ENCODE results near the gene SEMA4D.

Gene SEMA4D

GRCh38 chr9:89525446-89526374 is 27.8 kb upstream of the SEMA4D start:
- TF ChIP-seq EP300 (IDR thresholded peaks at IDR 0.05; ENCODE audit: borderline replicate concordance) (no peak), TCF12 (IDR thresholded peaks at IDR 0.05; ENCODE audit: low read depth) (no peak)

GRCh38 chr9:89524963-89525362 is 27.1 kb upstream of the SEMA4D start:
- no peak for TF ChIP-seq TAF1 (IDR thresholded peaks at IDR 0.05; ENCODE audit: low read depth)
- TF ChIP-seq EP300 (IDR thresholded peaks at IDR 0.05; ENCODE audit: borderline replicate concordance): no peak

- TF ChIP-seq NFIC (IDR thresholded peaks at IDR 0.05) (no peak), RAD21 (IDR thresholded peaks at IDR 0.05; ENCODE audit: low read depth) (no peak), MAX (IDR thresholded peaks at IDR 0.05) (no peak), CREB1 (IDR thresholded peaks at IDR 0.05; ENCODE audit: low read depth) (no peak), TEAD4 (IDR thresholded peaks at IDR 0.05) (no peak), TAF1 (IDR thresholded peaks at IDR 0.05; ENCODE audit: low read depth) (no peak), ZBTB7A (IDR thresholded peaks at IDR 0.05; ENCODE audit: low read depth) (no peak), CEBPB (IDR thresholded peaks at IDR 0.05) (no peak), TCF12 (IDR thresholded peaks at IDR 0.05; ENCODE audit: low read depth) (no peak), EP300 (IDR thresholded peaks at IDR 0.05; ENCODE audit: borderline replicate concordance) (no peak), FOXM1 (IDR thresholded peaks at IDR 0.05; ENCODE audit: borderline replicate concordance, low read depth) (no peak), USF1 (IDR thresholded peaks at IDR 0.05) (no peak)
These were observed 26.0 kb upstream of the SEMA4D start for GRCh38 chr9:89523948-89524347.

GRCh38 chr9:89522959-89523285 is 25.0 kb upstream of the SEMA4D start:
- TF ChIP-seq YY1 (IDR thresholded peaks at IDR 0.05; ENCODE audit: low read depth): no peak
- TF ChIP-seq TCF12 (IDR thresholded peaks at IDR 0.05; ENCODE audit: low read depth): no peak
- TF ChIP-seq CREB1 (IDR thresholded peaks at IDR 0.05; ENCODE audit: low read depth): no peak
- TF ChIP-seq EGR1 (IDR thresholded peaks at IDR 0.05): no peak
- TF ChIP-seq ZBTB7A (IDR thresholded peaks at IDR 0.05; ENCODE audit: low read depth): no peak
- no peak for TF ChIP-seq FOXM1 (IDR thresholded peaks at IDR 0.05; ENCODE audit: borderline replicate concordance, low read depth)
- TF ChIP-seq RAD21 (IDR thresholded peaks at IDR 0.05; ENCODE audit: low read depth): no peak
- no peak for TF ChIP-seq TEAD4 (IDR thresholded peaks at IDR 0.05)

GRCh38 chr9:89522261-89522958 is 24.5 kb upstream of the SEMA4D start:
- no peak for TF ChIP-seq YY1 (IDR thresholded peaks at IDR 0.05; ENCODE audit: low read depth)
- no peak for TF ChIP-seq CEBPB (IDR thresholded peaks at IDR 0.05)
- no peak for TF ChIP-seq TEAD4 (IDR thresholded peaks at IDR 0.05)
- no peak for TF ChIP-seq MAX (IDR thresholded peaks at IDR 0.05)
- TF ChIP-seq NFIC (IDR thresholded peaks at IDR 0.05): no peak
- TF ChIP-seq EP300 (IDR thresholded peaks at IDR 0.05; ENCODE audit: borderline replicate concordance): no peak
- no peak for TF ChIP-seq TCF12 (IDR thresholded peaks at IDR 0.05; ENCODE audit: low read depth)
- no peak for TF ChIP-seq TAF1 (IDR thresholded peaks at IDR 0.05; ENCODE audit: low read depth)
- TF ChIP-seq ZBTB7A (IDR thresholded peaks at IDR 0.05; ENCODE audit: low read depth): no peak
- TF ChIP-seq USF1 (IDR thresholded peaks at IDR 0.05): no peak
- TF ChIP-seq FOXM1 (IDR thresholded peaks at IDR 0.05; ENCODE audit: borderline replicate concordance, low read depth): no peak
- no peak for TF ChIP-seq REST (IDR thresholded peaks at IDR 0.05; ENCODE audit: low read depth)
- TF ChIP-seq CREB1 (IDR thresholded peaks at IDR 0.05; ENCODE audit: low read depth): no peak
- no peak for TF ChIP-seq EGR1 (IDR thresholded peaks at IDR 0.05)
- TF ChIP-seq RAD21 (IDR thresholded peaks at IDR 0.05; ENCODE audit: low read depth): no peak

GRCh38 chr9:89519366-89519805 is 21.5 kb upstream of the SEMA4D start:
- TF ChIP-seq NFIC (IDR thresholded peaks at IDR 0.05) (peak; percentile 72), EGR1 (IDR thresholded peaks at IDR 0.05) (no peak), MAX (IDR thresholded peaks at IDR 0.05) (no peak), CREB1 (IDR thresholded peaks at IDR 0.05; ENCODE audit: low read depth) (no peak), TEAD4 (IDR thresholded peaks at IDR 0.05) (no peak; the same call in 1 of the 2 replicates), TAF1 (IDR thresholded peaks at IDR 0.05; ENCODE audit: low read depth) (no peak), FOXM1 (IDR thresholded peaks at IDR 0.05; ENCODE audit: borderline replicate concordance, low read depth) (no peak), USF1 (IDR thresholded peaks at IDR 0.05) (no peak), REST (IDR thresholded peaks at IDR 0.05; ENCODE audit: low read depth) (no peak), ZBTB7A (IDR thresholded peaks at IDR 0.05; ENCODE audit: low read depth) (no peak), YY1 (IDR thresholded peaks at IDR 0.05; ENCODE audit: low read depth) (no peak), CEBPB (IDR thresholded peaks at IDR 0.05) (no peak), TCF12 (IDR thresholded peaks at IDR 0.05; ENCODE audit: low read depth) (no peak), RAD21 (IDR thresholded peaks at IDR 0.05; ENCODE audit: low read depth) (no peak), EP300 (IDR thresholded peaks at IDR 0.05; ENCODE audit: borderline replicate concordance) (peak; percentile 21; the same call in 1 of the 2 replicates)

All from Ishikawa (cell line).